ENCODE results near the gene SLC29A3. TPM values are rescaled to one million over a fixed set of nuclear protein-coding genes. Genes with fewer than 3 reads are reported as not detected.

The SLC29A3 gene
- total RNA-seq, 1 donor, result 2.2 TPM

- no peak for DNase-seq (ENCODE audit: low read depth)
- TF ChIP-seq CTCF (IDR thresholded peaks at IDR 0.05; ENCODE audit: insufficient read depth, low read depth, low read length), result no peak
These were observed 12.1 kb upstream of the SLC29A3 start for GRCh38 chr10:71306979-71307378.

GRCh38 chr10:71307469-71308085, 11.5 kb upstream of the SLC29A3 start:
- no peak overlapping the region for H3K4me3 ChIP-seq (ENCODE audit: low read depth, low read length)

More at GRCh38 chr10:71306979-71307378, 12.1 kb upstream of the SLC29A3 start:
- H3K4me3 ChIP-seq (ENCODE audit: low read depth, low read length), result no peak overlapping the region

GRCh38 chr10:71308244-71308643, 10.8 kb upstream of the SLC29A3 start:
- DNase-seq (ENCODE audit: low read depth), result no peak
- no peak for TF ChIP-seq CTCF (IDR thresholded peaks at IDR 0.05; ENCODE audit: insufficient read depth, low read depth, low read length)
- no peak overlapping the region for H3K4me3 ChIP-seq (ENCODE audit: low read depth, low read length)

More at GRCh38 chr10:71307469-71308085, 11.5 kb upstream of the SLC29A3 start:
- no peak for TF ChIP-seq CTCF (IDR thresholded peaks at IDR 0.05; ENCODE audit: insufficient read depth, low read depth, low read length)
- DNase-seq (ENCODE audit: low read depth), result no peak

GRCh38 chr10:71308985-71309384, 10.1 kb upstream of the SLC29A3 start:
- no peak overlapping the region for H3K4me3 ChIP-seq (ENCODE audit: low read depth, low read length)
- DNase-seq (ENCODE audit: low read depth), result no peak
- no peak for TF ChIP-seq CTCF (IDR thresholded peaks at IDR 0.05; ENCODE audit: insufficient read depth, low read depth, low read length)

- no peak for TF ChIP-seq CTCF (IDR thresholded peaks at IDR 0.05; ENCODE audit: insufficient read depth, low read depth, low read length)
- DNase-seq (ENCODE audit: low read depth), result no peak
- no peak overlapping the region for H3K4me3 ChIP-seq (ENCODE audit: low read depth, low read length)
These were observed 9.1 kb upstream of the SLC29A3 start for GRCh38 chr10:71309919-71310318.

GRCh38 chr10:71312220-71312619, 6.8 kb upstream of the SLC29A3 start:
- no peak for DNase-seq (ENCODE audit: low read depth)
- TF ChIP-seq CTCF (IDR thresholded peaks at IDR 0.05; ENCODE audit: insufficient read depth, low read depth, low read length), result no peak
- no peak overlapping the region for H3K4me3 ChIP-seq (ENCODE audit: low read depth, low read length)

All from fibroblast of villous mesenchyme (primary cell).